Fibroblast of skin of right quadriceps (primary cell): ENCODE results near the gene ACP2.
A peak's percentile ranks its signal among the peaks of the same experiment; 100 is the strongest.

ENCODE experiments used
- DNase-seq: peaks from one replicate; pipeline ENCODE4 v3.0.0-alpha.2; 2013

The ACP2 gene

DNA sequence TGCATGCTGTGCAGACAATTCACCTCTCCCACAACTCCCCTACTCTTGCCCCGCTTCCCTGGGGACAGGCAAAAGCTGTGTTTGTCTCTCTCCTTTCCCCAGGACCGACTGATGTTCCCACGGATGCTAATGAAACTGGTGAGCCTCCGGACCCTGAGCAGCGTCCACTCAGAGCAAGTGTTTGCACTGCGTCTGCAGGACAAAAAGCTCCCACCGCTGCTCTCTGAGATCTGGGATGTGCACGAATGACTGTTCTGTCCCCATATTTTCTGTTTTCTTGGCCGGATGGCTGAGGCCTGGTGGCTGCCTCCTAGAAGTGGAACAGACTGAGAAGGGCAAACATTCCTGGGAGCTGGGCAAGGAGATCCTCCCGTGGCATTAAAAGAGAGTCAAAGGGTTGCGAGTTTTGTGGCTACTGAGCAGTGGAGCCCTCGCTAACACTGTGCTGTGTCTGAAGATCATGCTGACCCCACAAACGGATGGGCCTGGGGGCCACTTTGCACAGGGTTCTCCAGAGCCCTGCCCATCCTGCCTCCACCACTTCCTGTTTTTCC, 19.9 kb upstream of the ACP2 start:
- no peak for DNase-seq

DNA sequence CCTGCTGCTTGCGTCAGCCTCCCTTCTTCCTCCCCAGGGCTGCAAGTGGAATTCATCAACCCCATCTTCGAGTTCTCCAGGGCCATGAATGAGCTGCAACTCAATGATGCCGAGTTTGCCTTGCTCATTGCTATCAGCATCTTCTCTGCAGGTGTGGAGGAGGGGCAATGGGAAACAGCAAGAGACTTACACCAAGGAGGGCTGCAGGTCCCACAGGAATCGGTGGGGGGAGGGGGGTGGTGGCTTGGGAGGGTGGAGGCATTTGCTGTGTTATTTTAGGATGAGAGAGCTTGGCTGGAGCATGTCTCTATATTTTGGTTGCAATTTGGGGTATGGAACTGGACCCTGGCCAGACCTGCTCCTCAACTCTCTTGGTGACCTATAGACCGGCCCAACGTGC, 19.3 kb upstream of the ACP2 start:
- DNase-seq: no peak

DNA sequence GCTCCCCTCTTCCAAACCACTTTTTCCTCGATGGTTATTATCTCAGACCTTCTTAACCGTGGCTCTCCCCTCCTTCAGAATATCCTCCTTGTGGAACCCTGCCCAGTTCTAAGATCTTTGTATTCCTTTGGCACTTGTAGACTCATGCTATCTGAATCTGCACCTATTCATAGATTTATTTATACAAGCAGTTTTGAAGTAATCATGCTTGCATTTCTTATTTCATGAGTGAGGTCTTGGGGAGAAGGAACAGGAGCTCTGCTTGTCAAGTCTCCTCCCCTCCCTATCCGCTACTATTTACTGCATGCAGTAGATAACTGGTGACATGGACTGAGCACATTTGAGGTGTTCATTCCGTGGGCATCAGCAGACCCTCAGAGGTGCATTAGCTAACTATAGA, 15.9 kb upstream of the ACP2 start:
- no peak for DNase-seq

DNA sequence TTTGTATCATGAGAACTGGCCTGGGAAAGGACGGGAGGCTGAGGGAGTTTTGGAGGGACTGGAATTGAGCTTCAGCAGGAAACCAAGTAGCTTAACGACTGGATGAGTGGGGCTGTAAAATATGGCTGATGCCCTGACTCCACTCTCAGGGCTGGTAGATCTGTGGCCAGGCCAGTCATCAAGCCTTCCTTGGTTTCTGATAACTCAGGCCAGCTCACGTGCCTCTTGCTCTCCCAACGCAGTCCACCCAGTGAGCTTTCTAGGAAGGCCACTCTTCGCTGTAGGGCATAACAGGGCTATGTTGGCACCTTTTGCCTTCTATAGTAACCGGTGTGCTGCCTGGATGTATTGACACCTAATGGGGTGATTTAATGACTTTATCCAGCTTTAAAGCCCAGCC, 15.5 kb upstream of the ACP2 start:
- no peak for DNase-seq

DNA sequence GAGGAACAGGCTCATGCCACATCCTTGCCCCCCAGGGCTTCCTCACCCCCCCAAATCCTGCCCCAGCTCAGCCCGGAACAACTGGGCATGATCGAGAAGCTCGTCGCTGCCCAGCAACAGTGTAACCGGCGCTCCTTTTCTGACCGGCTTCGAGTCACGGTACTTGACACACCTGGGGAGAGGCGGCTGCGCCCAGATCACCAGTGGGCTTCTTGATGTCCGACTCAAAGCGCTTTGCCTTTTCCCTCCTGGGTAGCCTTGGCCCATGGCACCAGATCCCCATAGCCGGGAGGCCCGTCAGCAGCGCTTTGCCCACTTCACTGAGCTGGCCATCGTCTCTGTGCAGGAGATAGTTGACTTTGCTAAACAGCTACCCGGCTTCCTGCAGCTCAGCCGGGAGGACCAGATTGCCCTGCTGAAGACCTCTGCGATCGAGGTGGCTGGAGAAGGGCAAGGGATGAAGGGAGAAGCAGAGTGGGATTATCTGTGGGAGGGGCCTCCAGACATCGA, 12.7 kb upstream of the ACP2 start:
- DNase-seq: no peak

DNA sequence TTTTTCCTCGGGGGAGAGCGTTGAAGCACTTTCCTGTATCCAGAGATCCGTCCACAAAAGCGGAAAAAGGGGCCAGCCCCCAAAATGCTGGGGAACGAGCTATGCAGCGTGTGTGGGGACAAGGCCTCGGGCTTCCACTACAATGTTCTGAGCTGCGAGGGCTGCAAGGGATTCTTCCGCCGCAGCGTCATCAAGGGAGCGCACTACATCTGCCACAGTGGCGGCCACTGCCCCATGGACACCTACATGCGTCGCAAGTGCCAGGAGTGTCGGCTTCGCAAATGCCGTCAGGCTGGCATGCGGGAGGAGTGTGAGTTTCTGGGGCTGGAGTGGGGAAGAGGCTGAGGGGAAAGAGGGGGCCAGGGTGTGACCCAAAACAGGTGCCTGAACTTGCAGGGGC, 11.8 kb upstream of the ACP2 start:
- DNase-seq: no peak

DNA sequence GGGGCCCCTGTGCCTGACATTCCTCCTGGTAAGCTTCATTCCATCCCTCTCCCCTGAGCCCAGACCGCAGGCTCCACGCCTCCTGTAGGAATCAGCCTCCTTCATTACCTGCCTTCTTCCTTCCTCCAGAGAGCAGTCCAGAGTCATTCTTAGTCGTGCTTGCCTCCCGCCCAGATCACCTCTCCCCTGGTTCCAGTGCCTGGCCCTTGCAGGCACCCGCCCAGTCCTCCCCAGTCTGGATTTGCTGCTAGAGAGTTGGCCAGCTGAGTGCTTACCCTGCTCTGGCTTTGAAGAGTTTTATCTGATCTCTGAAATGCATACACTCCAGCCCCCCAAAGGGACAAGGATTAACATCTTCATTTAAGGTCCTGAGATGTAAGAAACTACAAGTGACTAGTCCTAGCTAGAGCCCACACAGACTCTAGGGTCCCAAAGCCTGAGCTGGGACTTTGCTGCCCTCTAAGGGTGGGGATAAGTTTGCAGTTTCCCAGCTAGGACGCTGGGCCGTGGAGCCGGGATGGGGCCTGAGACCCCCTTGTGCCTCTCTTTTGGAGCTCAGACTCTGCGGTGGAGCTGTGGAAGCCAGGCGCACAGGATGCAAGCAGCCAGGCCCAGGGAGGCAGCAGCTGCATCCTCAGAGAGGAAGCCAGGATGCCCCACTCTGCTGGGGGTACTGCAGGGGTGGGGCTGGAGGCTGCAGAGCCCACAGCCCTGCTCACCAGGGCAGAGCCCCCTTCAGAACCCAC, 10.8 kb upstream of the ACP2 start:
- DNase-seq: peak; percentile 27

DNA sequence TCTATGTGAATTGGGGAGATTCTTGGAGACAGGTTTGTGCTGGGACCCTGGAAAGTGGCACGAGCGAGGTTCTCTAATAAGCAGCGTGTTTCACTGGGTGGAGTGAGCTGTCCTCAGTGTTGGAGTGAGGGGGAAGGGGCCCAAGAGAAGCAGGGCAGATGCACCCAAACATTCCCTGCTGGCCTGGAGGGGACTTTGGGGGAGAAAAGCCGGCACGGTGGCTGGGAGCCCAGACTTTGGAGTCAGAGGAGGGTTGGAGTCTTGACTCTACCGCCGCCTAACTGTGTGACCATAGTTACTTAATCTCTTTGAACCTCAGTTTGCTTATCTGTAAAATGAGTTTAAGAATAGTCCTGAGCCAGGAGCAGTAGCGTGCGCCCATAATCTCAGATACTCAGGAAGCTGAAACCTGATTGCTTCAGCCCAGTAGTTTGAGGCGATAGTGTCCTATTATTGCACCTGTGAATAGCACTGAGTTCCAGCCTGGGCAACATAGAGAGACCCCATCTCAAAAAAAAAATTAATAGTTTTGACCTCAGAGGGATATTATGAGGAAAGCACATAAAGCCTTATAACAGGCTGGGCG, 9.8 kb upstream of the ACP2 start:
- DNase-seq: no peak

DNA sequence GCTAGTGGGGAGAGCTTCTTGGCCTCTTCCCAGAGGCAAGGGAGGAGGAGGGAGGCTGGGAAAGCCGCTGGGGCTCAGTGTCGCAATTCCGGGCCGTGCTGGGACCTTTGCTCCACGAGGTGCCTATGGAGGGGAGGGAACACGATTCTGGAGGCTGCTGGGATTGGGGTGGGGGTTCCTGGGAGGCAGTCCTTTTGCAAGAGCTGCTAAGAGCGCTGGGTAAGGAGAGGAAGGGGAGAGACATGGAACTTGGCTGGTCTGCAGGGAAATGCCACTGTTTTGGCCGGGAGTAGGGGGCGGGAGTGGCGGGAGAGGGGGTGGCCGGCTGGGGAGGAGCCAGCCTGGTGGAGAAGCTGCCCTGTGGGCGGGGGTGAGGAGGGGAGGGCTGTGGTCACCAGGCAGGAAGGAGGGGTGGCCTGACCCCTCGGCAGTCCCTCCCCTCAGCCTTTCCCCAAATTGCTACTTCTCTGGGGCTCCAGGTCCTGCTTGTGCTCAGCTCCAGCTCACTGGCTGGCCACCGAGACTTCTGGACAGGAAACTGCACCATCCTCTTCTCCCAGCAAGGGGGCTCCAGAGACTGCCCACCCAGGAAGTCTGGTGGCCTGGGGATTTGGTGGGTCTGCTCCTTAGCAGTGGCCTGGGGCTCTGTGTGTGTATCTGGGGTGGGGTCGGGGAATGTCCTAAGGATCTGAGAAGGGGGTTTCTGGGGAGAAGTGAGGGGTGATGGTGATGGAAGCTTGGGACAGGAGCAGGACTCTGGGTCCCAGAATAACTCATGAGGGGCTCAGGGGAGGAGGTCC, 9.1 kb upstream of the ACP2 start, which contains the start of gene NR1H3:
NR1H3 (plus strand) TSS at position 480 of the 800 bp plus-strand sequence. CDS start 1,221 bp downstream, outside the sequence.
- peak; percentile 52 for DNase-seq

DNA sequence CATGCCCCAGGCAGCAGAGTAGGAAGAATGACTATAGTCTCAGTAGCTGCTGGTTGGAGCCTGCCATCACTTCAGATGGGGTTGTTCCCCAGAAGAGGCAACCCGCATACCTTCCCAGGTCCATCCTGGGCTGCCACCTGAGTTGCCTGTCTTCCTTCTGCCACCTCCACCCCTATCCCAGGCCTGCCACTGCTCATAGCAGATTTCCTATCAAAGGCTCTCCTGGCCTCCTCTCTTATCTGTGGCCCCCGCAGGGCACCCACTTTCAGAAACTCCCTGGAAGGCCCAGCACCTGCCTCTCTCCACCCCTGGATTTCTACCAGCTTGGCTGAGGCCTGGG, 8.5 kb upstream of the ACP2 start:
- DNase-seq: no peak

DNA sequence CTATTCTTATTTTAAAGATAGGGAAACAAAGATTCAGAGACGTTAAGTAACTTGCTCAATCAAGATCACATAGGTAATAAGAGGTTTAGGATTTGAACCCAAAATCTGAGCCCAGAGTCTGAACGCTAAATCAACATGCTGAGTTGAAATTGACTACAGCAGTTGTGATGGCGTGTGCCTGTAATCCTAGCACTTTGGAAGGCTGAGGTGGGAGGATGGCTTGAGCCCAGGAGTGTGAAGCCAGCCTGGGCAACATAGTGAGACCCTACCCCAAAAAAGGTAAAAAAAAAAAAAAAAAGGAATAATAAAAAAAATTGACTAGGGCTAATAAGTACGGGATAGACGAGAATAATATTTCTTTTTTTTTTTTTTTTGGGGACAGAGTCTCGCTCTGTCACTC, 7.8 kb upstream of the ACP2 start:
- no peak for DNase-seq

DNA sequence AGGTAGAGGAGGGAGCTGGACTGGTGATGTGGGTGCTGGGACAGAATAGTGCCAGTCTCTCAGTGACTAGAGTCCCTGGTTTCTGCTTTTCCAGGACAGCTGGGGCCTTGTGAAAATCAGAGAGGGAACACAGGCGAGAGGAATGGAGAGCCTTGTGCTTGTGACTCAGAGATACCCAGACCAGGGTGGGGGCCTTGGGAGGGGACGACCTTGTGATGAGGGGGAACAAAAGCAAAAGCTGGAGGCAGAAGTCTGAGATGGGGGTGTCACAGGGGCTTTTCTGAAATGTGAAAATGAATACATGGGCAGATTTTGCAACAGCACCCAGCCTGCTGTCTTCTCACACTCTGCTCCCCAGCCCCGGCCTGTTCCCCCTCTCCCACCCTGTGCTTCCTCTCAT, 5.8 kb upstream of the ACP2 start:
- no peak for DNase-seq

DNA sequence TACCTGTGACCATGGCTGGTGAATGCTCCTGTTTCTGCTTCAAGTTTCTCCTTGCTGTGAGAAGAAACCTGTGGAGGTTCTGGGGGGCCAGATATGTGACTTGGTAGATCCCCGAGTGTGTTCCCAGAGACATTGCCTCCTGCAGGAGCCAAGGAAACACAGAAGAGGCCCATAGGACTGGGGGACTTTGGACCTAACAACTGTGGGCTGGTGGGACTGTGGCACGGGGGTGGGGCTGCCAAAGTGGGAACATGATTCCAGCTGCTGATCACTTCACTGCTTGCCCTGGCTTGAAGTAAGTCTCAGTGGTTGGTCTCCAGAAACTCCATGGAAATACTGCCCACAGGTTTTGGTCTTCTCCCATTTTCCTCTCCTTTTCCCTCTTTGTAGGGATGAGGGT, 5.0 kb upstream of the ACP2 start:
- DNase-seq: no peak

DNA sequence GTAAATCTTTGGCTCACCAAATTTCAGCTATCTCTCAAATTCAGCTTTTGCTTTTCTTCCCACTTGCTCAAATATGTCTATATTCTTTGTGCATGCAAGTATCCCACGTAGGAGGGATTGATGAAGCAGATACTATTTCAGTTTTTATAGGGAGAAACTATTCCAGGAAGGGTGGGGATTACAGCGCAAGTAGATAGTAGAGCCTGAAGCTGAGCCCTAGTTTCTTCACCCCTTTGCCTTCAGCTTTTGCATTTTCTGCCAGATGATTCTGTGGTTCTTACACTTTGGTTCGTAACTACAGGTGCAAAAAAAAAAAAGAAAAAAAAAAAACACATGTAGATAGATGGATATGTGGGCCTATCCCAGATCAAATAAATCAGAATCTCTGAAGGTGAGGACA, 3.1 kb upstream of the ACP2 start:
- DNase-seq: no peak

DNA sequence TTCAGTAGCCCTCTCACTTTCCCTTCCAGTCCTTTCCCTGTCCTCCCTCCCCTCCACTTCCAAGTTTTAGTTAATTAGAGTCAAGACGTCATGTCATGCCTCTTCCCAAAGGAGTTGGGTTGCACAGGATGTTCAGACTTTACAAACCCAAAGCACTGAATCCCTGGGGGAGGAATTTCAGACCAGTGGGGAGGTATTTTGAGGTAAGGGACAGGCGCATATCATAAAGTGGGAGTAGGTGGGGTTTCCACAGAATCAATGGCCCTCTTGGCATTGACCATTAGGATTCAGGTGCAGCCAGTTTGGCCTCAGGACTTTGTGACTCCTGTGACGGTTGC, 733 bp upstream of the ACP2 start:
- no peak for DNase-seq

DNA sequence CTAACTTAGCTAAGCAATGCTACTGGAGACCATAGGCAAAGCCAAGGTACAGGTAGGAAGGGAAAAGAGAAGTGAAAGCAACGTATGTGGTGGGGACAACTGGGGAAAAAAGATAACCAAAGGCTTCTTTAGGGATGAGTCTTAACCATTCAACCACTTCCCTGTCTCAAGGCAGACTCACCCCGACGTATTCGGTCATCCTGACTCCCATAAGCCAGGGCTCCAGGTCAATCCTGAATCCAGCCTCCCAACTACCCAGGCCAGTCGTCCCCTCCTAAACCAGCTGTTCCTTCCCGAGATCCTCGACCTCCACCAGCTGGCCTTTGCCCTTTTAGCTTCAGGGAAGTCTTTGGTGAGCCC, 330 bp downstream of the ACP2 start:
- no peak for DNase-seq

DNA sequence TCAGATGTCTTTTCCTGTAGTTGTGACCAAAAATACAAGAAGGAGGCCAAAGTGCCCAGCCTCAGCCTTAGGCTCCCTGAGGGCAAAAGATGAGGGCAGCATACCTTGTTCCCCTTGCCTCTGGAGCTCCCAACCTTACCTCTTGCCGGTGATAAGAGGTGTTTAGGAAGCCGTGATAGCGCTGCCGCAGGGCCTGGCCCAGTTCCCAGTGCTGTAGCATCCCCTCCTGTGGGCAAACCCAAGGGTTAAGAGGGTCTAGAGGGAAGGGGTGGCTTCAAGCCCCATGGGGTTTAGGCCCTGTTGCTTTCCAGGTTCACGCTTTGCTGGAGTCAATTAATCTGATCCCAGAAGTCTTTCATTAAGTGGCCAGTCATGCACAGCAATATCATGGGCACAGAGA, 1.1 kb downstream of the ACP2 start:
- DNase-seq: no peak

DNA sequence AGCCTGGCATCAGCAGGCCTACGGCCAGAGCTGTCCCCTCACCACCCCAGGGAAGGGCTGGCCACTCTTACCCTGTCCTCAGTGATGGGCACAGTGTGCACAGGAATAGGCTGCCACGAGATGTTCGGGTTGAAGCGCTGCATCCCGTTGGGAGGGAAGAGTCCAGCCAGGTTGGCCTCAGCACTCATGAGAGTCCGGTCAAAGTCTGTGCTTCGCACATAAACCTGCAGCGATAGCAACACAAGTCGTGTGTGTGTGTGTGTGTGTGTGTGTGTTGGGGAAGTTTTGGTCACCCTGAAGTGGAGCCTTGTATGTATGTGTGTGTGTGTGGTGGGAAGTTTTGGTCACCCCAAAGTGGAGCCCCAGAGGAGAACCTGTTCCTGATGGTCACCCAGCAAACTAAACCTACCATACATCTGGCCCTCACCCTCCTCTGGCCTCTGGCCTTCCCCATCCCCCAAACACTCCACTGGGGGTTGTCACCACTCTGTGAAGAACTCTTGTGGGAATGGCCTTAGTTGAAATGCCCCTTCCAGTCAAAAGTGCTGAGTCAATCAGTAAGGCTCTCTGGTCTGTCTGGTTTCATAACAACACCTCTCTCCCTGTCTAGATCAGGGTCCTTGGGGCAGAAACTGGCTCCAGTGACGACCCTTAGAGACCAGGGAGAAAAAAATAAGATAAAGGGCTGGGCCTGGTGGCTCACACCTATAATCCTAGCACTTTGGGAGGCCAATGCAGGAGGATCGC, 2.8 kb downstream of the ACP2 start:
- no peak for DNase-seq

DNA sequence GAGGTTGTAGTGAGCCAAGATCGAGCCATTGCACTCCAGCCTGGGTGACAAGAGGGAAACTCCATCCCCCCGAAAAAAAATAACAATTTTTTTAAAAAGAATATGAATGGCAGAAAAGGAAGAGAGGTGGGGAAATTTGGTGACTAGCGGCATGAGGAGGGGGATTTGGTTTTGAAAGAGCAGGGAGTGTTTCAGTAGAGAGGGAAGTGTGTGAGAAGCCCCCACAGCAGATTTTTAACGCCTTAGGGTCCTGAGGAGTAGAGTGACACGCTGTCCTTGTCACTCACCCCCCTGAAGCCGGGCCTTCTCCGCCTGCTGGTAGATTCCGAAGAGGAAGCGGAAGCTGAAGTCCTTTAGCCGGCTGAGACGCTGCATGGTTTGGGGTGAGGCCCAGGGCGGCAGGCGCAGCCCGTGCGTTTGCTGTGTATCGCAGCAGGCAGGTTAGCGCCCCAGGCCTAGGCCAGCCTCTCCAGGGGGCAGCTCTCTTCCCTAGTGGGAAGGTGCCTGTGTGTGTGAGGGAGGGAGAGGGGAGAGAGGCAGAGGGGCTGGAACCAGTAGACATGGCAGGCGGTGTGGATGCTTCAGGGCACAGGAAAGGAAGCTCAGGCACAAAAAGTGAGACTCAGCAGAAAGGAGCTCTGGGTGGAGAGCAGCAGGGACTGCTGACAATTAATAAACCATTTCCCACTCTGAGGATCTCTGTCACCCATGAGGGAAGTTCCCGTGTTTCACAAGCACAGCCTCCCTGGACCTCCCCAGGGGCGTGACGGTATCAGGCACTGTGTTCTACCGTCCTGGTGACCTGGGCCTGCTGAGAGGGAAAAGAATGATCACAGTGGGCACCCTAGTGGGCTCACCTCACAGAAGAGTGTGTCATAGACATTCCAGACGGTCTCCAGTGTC, 3.9 kb downstream of the ACP2 start:
- no peak for DNase-seq

DNA sequence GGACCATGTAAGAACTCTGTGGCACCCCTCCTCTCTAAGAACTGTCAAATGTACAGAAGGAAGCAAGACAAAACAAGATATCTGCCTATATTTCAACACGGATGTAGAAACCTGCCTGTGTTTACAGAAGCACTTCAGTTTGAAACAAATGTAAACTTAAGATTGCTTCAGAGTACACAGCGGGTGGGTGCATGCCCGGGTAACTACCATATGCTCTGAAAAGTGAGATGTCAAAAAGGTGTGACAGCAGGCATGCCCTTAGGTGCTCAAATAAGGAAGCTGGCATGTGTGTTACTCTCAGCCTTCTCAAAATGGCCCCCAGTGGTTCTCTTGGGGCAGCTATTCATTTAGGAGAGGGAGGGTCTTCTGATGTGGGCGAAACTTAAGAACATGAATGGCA, 5.2 kb downstream of the ACP2 start:
- no peak for DNase-seq

DNA sequence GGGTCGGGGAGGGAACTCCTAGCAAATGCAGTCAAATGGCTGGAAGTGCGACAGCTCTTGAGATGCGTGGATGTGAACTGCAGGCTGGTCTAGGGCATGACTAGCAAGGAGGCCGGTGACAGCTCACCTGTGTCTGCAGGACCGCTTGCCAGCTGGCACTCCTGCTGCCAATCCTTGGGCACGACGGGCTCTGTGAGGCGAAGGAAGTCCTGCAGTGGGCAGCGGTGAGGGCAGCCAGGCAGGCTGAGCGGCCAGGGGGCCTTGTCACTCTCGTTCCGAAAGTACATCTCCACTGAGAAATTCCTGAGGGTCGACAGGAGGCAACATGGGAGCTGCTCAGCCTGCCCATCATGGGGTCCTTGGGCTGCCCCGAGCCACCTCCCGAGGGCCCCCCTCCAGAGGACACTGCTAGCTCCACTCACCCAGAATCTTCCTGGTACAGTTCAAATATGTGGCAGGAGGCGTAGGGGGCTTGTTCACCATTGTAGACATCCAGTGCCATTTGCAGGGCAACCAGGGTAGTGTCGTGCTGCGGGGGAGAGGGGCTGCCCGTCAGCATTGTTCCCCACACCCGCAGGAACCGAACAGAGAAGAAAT, 5.9 kb downstream of the ACP2 start:
- DNase-seq: no peak

DNA sequence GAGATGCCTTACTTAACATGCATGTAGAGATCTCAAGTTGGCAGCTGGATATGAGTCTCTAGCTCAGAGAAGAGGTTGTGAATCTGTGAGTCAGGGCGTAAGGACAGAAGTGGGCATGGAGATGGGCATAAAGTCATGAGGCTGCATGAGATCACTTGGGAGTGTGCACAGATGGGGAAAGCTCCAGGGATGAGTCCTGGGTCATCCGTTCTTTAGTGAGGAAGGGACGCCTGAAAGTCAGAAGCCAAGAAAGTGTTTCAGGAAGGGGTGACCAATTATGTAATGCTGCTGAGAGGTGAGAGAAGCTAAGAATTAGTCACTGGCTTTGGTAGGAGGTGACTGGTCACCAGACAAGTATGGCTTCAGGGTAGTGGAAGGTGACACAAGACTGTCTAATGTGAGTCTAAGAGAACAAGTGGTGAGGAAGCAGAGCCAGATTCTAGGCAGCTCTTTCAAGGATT, 6.7 kb downstream of the ACP2 start:
- DNase-seq: no peak
